Lung (tissue), 12 donors: ENCODE measurements around the gene ALDH1B1. TPM values are rescaled to one million over a fixed set of nuclear protein-coding genes. Genes with fewer than 3 reads are reported as not detected.

Experiments used
- ATAC-seq: fragments of 200-7000 bp; cut with Tn5 transposase; one replicate; pipeline ENCODE4 v1.9.1; 2020; ENCODE audit warnings: moderate number of reproducible peaks; ENCODE audit not compliant: insufficient read depth, low FRiP score
- DNase-seq, 3 donors: peaks; one replicate each; pipeline ENCODE4 v3.0.0-alpha.2; 2013 to 2017
- H3K27ac ChIP-seq, 2 donors: one replicate each; pipeline ENCODE4 v1.5.1; 2013; ENCODE audit warnings: mild to moderate bottlenecking in 2 of 2, moderate library complexity in 2 of 2, control low read depth in 1 of 2, inconsistent platforms in 1 of 2, low read depth in 1 of 2, low read length in 1 of 2
- H3K27me3 ChIP-seq, 3 donors: one replicate each; pipeline ENCODE4 v1.5.1; 2013; ENCODE audit warnings: low read length in 2 of 3; ENCODE audit not compliant: control insufficient read depth in 3 of 3, insufficient read depth in 3 of 3
- H3K36me3 ChIP-seq, 4 donors: one replicate each; pipeline ENCODE4 v1.5.1; 2013; ENCODE audit warnings: low read length in 4 of 4, mild to moderate bottlenecking in 1 of 4, moderate library complexity in 1 of 4; ENCODE audit not compliant: control insufficient read depth in 4 of 4, insufficient read depth in 4 of 4
- H3K4me1 ChIP-seq, 5 donors: one replicate each; pipeline ENCODE4 v1.5.1; 2013; ENCODE audit warnings: low read length in 5 of 5, mild to moderate bottlenecking in 2 of 5, moderate library complexity in 1 of 5; ENCODE audit not compliant: control insufficient read depth in 5 of 5, insufficient read depth in 5 of 5
- H3K4me3 ChIP-seq: one replicate; pipeline ENCODE4 v1.5.1; 2013; ENCODE audit warnings: mild to moderate bottlenecking, control low read depth, moderate library complexity
- H3K9ac ChIP-seq, 2 donors: one replicate each; pipeline ENCODE4 v1.5.1; 2013; ENCODE audit warnings: low read length in 2 of 2, control low read depth in 1 of 2; ENCODE audit not compliant: insufficient read depth in 1 of 2
- H3K9me3 ChIP-seq, 4 donors: one replicate each; pipeline ENCODE4 v1.5.1; 2013; ENCODE audit warnings: low read length in 3 of 4, mild to moderate bottlenecking in 1 of 4, moderate library complexity in 1 of 4; ENCODE audit not compliant: control insufficient read depth in 4 of 4, insufficient read depth in 3 of 4
- CTCF ChIP-seq: IDR thresholded peaks from 2 replicates; pipeline ENCODE4 v1.5.1; 2012; ENCODE audit warnings: mild to moderate bottlenecking; ENCODE audit errors: control extremely low read depth, extremely low read depth
- WGBS, 2 donors: extraction: QIAGEN DNeasy Blood & Tissue Kit; methylation state at CpG; one replicate each; pipeline ENCODE4 v1.1.7; 2013; 5-methylcytosine and 5-hydroxymethylcytosine counted together
- polyA plus RNA-seq, 2 donors: library from polyadenylated mRNA; stranded (reverse); fragments of 200-250 nt; gene quantifications; one replicate each; pipeline ENCODE4 v1.2.1, GENCODE V29; 2013
- total RNA-seq, 2 donors: library from RNA; depleted of rRNA in 1 of 2; stranded (reverse); fragments of >200 nt in 1 of 2; gene quantifications; one replicate each; pipeline ENCODE4 v1.2.1, GENCODE V29; 2014 to 2021
- donor health status: control.
- donor health status: control.
- donor health status: Bipolar disorder and iron deficiency.
- donor health status: healthy.
- donor health status: DM: yes; HTN: yes; CAD: no.

Gene ALDH1B1
- total and polyA plus RNA-seq, 4 donors = 6.4 to 21.1 (median 12.0) TPM

DNA sequence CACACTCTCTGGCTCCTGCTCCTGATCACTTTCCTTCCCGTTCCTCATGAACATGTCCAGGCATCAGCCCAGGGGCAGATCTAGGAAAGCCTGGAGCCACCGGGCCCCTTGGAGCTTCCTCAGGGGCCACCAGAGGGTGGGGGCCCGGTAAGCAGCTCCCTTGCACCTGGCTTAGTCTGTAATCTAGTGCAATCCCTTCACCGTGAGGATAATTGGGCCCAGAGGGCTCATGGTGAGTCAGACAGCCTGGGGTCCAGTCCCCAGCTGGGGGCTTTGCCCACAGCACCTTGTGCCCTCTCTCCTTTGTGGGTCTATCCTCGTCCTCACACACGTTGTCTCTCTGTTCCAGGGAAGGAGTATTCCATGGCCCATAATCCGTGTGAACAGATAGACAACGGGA lies 10.4 kb upstream of the ALDH1B1 start:
- H3K27ac ChIP-seq = no peak overlapping the region
- WGBS, 2 donors = 89 to 92% methylated on average over 8 of the region's 8 CpGs
- H3K9me3 ChIP-seq = peaks cover 0 to 5% (median 0%) of the 10 kb centered on the region in 4 donors
- no peak overlapping the region for H3K9ac ChIP-seq
- no peak overlapping the region for H3K4me3 ChIP-seq
- DNase-seq = no peak
- TF ChIP-seq CTCF = no peak
- H3K36me3 ChIP-seq = no peaks in the 10 kb centered on the region
- no peaks in the 10 kb centered on the region for H3K4me1 ChIP-seq
- no peak for ATAC-seq
- H3K27me3 ChIP-seq = no peaks in the 10 kb centered on the region

DNA sequence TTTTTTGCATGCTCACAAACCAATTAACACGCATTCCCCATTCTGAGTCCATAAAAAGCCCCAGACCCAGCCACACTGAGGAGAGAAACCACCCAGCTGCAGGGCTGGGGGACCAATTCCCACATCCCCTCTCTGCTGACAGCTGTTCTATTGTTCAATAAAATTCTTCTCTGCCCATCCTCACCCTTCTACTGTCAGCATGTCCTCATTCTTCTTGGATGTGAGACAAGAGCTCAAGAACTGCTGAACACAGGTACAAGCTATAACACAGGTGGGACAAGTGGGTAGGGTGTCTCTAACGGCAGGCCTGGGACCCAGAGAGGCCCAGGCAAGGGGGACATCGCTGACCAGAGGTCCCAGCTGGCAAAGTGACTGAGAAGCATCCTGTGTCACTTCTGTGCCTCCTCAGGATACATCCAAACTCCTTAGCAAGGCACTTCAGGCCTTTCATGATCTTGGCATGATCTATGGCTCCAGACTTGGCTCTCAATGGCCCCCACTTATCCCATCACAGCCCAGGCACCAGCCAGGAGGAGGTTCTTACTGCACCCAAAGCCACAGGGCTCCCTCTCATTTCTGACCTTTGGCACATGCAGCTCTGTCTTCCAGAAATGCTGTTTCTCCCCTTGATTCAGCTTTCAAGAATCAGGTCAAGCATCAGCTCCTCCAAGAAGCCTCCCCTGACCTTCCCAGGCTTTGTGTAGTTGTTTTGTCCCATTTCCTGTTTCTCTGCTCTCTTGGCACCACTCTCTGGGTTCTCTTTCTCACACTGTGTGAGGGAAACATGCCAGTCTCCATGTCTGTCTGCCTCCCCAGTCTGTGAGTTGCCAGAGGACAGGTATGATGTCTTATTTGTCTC lies 7.3 kb upstream of the ALDH1B1 start:
- Histone ChIP-seq H3K9ac (no peak overlapping the region), H3K27ac (no peak overlapping the region), H3K36me3 (no peaks in the 10 kb centered on the region), H3K4me1 (no peaks in the 10 kb centered on the region), H3K27me3 (no peaks in the 10 kb centered on the region), H3K9me3 (peaks cover 0 to 5% (median 0%) of the 10 kb centered on the region in 4 donors), H3K4me3 (no peak overlapping the region)
- ATAC-seq (no peak), DNase-seq (no peak)
- no peak for TF ChIP-seq CTCF
- WGBS, 2 donors = 79 to 90% methylated on average over 3 of the region's 3 CpGs

GRCh38 chr9:38385896-38386295 lies 6.6 kb upstream of the ALDH1B1 start:
- Histone ChIP-seq H3K4me3 (no peak overlapping the region), H3K4me1 (peaks cover 0 to 6% (median 0%) of the 10 kb centered on the region in 5 donors), H3K27ac (no peak overlapping the region), H3K9me3 (peaks cover 0 to 5% (median 0%) of the 10 kb centered on the region in 4 donors), H3K27me3 (no peaks in the 10 kb centered on the region), H3K36me3 (no peaks in the 10 kb centered on the region), H3K9ac (no peak overlapping the region)
- DNase-seq (no peak), ATAC-seq (no peak)
- TF ChIP-seq CTCF = no peak
- 97 to 98% methylated on average over 3 of the region's 3 CpGs for WGBS, 2 donors
